Activated CD8-positive, alpha-beta memory T cell treated with anti-CD3 and anti-CD28 coated beads for 36 hours (primary cell): ENCODE data around the gene GRM2. TPM values are rescaled to one million over a fixed set of nuclear protein-coding genes. Genes with fewer than 3 reads are reported as not detected.

Source experiments
- CTCF ChIA-PET: fragments of 350-600 bp; sonication (Branson Sonifier 250); formaldehyde crosslinking; loops from one replicate; lab custom pipeline; 2021; ENCODE audit warnings: antibody characterized with exemption; lab: Charles Lee
- POLR2A ChIA-PET: fragments of 350-600 bp; sonication (Branson Sonifier 250); formaldehyde crosslinking; loops from one replicate; lab custom pipeline; 2021; ENCODE audit warnings: antibody characterized with exemption; lab: Charles Lee
- total RNA-seq, 2 experiments: library from RNA; stranded (reverse); gene quantifications; one replicate each; pipeline ENCODE4 v1.2.3, GENCODE V29; 2021

GRM2 gene
- total RNA-seq, 2 experiments from 2014 or later = 0.11 to 0.23 TPM

DNA sequence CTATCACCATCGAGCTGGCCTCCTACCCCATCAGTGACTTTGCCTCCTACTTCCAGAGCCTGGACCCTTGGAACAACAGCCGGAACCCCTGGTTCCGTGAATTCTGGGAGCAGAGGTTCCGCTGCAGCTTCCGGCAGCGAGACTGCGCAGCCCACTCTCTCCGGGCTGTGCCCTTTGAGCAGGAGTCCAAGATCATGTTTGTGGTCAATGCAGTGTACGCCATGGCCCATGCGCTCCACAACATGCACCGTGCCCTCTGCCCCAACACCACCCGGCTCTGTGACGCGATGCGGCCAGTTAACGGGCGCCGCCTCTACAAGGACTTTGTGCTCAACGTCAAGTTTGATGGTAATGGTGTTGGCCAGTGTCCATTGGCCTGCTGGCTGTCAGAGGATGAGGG is 6.1 kb downstream of the GRM2 start:
- CTCF ChIA-PET = no interaction called here
- POLR2A ChIA-PET = no interaction called here

DNA sequence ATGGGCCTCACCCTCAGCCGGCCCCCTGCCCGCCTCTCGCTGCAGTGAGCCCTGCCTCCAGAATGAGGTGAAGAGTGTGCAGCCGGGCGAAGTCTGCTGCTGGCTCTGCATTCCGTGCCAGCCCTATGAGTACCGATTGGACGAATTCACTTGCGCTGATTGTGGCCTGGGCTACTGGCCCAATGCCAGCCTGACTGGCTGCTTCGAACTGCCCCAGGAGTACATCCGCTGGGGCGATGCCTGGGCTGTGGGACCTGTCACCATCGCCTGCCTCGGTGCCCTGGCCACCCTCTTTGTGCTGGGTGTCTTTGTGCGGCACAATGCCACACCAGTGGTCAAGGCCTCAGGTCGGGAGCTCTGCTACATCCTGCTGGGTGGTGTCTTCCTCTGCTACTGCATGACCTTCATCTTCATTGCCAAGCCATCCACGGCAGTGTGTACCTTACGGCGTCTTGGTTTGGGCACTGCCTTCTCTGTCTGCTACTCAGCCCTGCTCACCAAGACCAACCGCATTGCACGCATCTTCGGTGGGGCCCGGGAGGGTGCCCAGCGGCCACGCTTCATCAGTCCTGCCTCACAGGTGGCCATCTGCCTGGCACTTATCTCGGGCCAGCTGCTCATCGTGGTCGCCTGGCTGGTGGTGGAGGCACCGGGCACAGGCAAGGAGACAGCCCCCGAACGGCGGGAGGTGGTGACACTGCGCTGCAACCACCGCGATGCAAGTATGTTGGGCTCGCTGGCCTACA is 8.5 kb downstream of the GRM2 start:
- ChIA-PET POLR2A (no interaction called here), CTCF (interaction anchor here (0.6 kb wide), 1 partner anchor 147 kb away, joined by 3 read pairs; no protein-coding TSS in a partner anchor)

DNA sequence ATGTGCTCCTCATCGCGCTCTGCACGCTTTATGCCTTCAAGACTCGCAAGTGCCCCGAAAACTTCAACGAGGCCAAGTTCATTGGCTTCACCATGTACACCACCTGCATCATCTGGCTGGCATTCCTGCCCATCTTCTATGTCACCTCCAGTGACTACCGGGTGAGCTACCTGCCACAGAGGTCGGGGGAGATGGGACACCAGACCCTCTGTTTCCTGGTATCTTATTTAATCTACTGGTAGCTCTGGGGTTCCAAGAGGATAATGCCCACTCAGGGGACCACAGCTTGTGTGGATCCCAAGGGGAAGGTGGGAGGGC is 9.1 kb downstream of the GRM2 start:
- CTCF ChIA-PET = interaction anchor here (0.6 to 3.7 kb wide), 3 partner anchors 52 to 148 kb away, joined by 3 to 31 read pairs (median 3); no protein-coding TSS in a partner anchor

DNA sequence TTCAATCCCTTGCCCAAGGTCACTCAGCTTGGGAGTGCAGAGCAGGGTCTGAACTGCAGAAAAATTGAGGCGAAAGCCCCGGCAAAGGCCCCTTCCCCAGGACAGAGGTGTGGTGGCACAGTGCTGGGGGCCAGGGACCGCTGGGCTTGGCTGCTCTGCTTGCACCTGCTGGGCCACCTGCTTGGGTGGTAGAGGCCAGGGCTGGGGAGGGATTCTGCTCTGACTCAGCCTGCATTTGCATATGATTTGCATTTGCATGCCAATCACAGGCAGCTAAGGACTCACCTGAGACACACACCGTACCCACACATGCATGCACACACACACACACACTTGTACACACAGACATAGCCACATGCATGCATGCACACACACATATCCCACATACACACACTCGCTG is 9.9 kb downstream of the GRM2 start:
- ChIA-PET POLR2A (no interaction called here), CTCF (interaction anchor here (3.7 kb wide), 1 partner anchor 82 kb away, joined by 31 read pairs; no protein-coding TSS in a partner anchor)

More for the DNA sequence above, 9.1 kb downstream of the GRM2 start:
- POLR2A ChIA-PET = no interaction called here

DNA sequence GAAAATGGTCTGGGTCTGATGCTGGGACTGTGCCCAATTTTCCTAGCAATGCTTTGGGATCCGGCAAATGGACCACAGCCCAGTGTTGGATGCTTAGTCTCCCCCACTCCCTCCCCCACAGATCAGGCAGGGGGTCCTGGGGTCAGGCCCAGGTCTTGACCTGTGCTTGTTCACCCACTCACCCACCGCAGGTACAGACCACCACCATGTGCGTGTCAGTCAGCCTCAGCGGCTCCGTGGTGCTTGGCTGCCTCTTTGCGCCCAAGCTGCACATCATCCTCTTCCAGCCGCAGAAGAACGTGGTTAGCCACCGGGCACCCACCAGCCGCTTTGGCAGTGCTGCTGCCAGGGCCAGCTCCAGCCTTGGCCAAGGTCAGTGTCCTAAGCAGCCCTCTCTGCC is 10.6 kb downstream of the GRM2 start:
- ChIA-PET CTCF (interaction anchor here (3.7 kb wide), 1 partner anchor 82 kb away, joined by 31 read pairs; no protein-coding TSS in a partner anchor), POLR2A (interaction anchor here (0.5 kb wide), 1 partner anchor 85 kb away, joined by 3 read pairs; no protein-coding TSS in a partner anchor)

DNA sequence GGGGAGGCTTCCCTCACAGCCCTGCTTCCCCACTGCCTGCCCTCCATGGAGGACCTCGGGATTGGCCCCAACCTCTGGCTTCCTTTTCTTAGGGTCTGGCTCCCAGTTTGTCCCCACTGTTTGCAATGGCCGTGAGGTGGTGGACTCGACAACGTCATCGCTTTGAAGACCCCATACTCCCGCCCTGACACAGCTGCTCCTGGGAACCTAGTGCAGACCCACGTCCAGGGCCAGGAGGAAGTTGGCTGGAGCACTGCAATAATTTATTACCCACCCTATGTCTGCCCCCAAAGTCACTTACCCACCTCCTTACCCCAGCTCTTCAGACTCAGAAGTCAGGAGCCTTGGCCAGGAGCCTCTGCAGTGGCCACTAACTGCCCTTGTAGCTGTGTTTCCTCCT is 11.1 kb downstream of the GRM2 start:
- ChIA-PET POLR2A (no interaction called here), CTCF (interaction anchor here (1.7 to 3.7 kb wide), 2 partner anchors 28 to 81 kb away, joined by 4 to 31 read pairs; no protein-coding TSS in a partner anchor)

DNA sequence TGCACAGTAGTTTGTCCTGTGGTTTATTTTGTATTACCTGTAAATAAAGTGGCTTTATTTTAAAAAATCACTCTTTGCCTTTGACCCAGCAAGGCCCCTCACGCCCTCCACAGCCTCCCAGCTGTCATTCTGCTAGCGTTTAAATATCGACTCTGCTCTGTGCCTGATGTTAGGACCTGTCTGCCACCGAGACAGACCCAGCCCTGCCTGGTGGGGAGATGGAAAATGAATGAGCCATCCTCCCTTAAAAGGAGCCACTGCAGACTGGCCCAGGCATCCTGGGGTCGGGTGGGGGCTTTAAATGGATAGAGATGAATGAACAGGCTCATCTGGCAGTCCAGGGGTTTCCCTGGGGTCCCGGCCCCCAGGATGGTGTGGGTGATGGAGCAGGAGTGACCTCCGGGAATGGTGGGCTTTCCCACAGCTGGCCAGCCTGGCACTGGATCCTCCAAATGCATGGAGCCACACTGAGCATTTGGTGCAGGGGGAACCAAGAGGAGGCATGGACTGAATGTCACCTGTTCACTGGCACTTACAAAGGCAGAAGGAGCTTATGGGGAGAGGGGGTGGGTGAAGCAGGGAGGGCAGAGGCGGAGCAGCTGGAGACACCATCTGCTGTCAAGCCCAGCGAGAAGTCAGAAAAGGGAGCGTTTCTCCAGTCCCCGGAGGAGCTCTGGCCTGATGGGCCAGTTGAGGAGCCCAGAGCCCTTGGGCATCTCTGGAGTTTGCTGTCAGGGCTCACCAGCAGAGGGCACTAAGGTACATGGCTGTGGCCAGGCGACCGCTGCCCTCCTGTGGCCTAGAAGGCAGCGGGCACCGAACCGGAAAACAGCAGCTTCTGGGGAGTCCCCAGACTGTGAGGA is 11.9 kb downstream of the GRM2 start:
- CTCF ChIA-PET = interaction anchor here (0.7 to 3.7 kb wide), 15 partner anchors 8 to 255 kb away, joined by 3 to 31 read pairs (median 3); partner anchors contain the start of genes ABHD14B and GRM2
- POLR2A ChIA-PET = no interaction called here

DNA sequence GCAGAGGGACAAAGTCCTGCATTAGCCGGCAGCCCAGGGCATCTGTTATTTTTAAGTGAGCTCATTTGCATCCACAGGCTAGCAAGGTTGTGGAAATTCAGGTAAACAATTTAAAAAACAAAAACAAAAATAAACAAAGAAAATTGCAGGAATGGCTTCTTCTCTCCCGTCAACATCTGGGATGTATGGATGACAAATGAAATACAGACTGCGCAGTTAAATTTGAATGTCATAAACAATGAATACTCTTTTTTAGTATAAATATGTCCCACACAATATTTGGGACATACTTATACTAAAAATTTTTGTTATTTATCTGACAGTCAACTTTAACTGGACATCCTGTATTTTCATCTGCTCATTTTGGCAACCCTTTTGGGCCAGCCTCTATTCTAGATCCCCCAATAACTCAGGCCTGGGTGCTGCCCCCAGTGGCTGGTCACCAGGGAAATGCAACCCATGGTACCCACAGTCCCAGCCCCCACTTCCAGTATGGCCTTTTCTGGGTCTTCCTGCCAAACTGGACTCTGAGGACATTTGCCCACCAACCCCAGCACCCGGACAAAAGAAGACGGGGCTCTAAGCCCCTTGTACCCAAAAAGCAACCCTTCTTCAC is 12.7 kb downstream of the GRM2 start:
- ChIA-PET POLR2A (no interaction called here), CTCF (interaction anchor here (0.7 to 3.7 kb wide), 14 partner anchors 12 to 254 kb away, joined by 3 to 31 read pairs (median 3); partner anchors contain the start of genes ABHD14B and GRM2)

DNA sequence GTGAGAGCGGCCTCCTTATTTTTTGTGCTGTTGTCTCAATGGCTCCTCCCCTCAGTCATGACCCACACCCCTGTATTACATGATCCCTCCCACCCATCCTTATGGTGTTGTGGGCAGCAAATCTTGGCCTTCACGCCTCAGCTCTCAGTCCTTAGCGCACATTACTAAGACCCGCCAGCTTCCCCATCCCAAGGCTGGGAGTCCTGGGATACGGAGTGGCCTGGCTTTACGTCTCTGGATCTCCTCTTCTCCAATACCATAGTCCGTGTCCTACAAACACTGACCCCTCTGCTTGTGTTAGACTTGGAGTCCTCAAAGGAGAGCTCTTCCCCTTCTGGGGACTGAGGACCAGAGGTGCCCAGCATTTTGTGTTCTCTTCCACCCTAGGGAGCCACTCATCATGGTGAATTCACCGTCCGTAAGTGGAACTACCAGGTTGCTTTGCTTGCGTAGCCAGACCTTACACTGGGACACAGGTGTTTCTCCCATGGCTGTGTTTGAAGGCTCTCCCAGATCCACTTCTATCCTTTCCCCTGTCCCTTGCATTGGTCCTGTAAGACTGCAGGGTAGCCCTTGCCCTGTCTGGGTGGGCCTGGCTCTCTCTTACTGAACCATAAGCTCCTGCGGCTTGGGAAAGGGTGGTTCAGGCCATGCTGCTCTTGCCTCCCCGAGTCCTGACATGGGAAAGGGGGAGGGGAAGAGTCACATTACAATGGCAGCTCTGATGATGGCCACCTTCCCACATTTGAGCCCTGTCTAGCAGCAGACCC is 13.6 kb downstream of the GRM2 start:
- POLR2A ChIA-PET = interaction anchor here (0.5 kb wide), 1 partner anchor 220 kb away, joined by 6 read pairs; the partner anchor contains the start of gene DCAF1
- CTCF ChIA-PET = interaction anchor here (1.1 kb wide), 1 partner anchor 13 kb away, joined by 3 read pairs; the partner anchor contains the start of gene GRM2

DNA sequence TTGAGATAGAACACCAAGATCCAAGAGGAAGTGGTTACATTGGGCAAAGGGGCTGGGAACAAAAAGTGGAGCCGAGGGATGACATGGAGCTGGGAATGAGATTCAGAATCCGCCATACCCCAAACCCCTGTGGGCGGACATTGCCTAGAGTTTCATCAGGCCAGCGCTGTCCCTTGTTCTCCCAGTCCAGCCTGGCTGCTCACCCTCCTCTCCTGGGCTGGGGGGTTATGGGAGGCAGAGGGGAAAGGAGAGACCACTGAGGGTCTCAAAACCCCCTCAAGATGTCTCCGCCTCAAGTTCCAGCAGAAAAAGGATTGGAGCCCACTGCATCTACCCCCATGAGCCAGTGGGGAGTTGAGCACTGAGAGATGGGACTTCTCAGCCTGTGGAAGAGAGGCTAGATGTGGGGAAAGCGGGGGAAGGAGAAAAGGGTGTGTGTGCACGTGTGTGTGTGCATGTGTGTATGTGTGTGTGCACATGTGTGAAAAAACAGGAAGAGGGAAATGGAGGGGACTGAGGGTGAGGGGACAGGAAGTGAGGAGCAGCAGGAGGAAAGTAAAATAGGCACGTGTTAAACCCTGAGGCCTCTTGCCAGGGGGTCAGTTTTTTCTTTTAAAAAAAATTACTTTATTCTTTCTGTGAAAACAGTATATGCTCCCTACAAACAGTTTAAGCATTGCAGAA is 14.3 kb downstream of the GRM2 start:
- ChIA-PET POLR2A (no interaction called here), CTCF (no interaction called here)

DNA sequence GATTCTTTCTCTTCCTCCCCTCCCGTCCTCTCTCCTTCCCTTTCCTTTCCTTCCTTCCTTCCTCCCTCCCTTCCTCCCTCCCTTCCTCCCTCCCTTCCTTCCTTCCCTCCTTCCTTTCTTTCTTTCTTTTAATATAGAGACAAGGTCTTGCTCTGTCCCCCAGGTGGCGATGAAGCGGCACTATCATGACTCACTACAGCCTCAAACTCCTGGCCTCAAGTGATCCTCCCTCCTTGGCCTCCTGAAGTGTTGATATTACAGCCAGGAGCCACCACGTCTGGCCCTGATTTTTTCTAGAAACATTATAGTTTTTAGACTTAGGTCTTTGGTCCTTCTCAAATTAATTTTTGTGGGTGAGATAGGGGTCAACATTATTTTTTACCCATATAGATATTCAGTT is 15.5 kb downstream of the GRM2 start:
- POLR2A ChIA-PET = no interaction called here
- CTCF ChIA-PET = no interaction called here

DNA sequence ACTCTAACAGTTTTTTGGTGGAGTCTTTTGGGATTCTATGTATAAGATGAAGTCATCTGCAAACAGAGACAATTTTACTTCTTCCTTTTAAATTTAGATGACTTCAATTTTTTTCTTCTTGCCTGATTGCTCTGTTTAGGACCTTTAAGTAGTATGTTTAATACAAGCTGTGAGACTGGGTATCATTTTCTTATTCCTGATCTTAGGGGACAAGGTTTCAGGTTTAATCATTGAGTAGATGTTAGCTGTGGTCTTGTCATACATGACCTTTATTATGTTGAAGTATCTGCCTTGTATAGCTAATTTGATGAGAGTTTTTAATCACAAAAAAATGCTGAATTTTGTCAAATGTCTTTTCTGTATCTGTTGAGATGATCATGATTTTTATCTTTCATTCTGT is 20.6 kb downstream of the GRM2 start:
- CTCF ChIA-PET = no interaction called here
- POLR2A ChIA-PET = no interaction called here

DNA sequence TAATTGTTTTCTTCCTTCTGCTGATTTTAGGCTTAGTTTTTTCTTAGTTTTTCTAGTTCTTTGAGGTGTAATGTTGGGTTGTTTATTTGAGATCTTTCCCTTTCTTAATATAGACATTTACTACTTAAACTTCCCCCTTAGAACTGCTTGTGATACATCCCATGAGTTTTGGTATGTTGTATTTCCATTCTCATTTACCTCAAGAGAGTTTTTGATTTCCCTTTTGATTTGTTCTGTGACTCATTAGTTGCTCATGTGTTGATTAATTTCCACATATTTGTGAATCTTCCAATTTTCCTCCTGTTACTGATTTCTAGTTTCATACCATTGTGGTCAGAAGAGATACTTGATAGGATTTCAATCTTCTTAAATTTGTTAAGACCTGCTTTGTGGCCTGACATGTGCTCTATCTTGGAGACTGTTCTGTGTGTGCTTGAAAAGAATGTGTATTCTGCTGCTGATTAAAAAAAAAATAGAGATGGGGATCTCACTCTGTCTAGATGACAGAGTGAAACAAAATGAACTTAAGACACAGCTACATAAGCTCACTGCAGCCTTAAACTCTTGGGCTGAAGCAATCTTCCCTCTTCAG is 22.3 kb downstream of the GRM2 start:
- ChIA-PET POLR2A (no interaction called here), CTCF (no interaction called here)

DNA sequence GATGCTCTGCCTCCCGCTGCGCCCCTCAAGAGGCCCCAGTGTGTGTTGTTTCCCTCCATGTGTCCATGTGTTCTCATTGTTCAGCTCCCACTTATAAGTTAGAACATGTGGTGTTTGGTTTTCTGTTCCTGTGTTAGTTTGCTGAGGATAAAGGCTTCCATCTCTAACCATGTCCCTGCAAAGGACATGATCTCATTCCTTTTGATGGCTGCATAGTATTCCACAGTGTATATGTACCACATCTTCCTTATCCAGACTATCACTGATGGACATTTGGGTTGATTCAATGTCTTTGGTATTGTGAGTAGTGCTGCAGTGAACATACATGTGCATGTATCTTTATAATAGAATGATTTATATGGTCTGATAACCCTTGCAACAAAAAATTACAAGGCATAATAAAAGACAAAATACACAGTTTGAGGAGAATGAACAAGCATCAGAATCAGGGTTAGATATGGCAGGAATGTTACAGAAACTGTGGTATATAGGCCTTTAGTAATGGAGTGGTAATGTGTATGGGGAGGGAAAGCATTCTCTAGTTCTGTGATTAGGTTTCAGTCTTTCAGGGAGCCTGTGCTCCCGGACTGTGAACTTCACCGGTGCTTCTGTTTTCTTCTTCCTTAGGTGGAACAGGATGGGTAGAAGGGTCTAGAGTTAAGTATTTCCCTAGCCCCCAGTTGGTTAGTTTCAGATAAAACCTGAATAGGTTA is 27.1 kb downstream of the GRM2 start:
- ChIA-PET POLR2A (no interaction called here), CTCF (no interaction called here)

DNA sequence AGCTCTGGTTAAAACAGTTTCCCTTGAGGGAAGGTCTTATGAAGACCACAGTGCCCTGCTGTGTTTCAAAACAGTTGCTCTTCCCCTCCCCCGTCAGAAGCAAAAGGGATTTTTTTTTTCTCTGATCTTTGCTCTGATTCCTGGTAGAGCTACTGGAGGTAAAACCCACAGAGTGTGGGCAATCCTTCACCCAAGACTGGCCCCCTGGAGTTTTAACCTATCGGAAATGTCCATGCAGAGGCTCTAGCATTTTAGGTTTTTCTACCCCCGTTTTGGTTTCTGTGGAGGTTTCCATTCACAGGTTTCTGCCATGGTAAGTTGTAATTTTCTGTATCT is 27.7 kb downstream of the GRM2 start:
- CTCF ChIA-PET = interaction anchor here (0.7 kb wide), 1 partner anchor 16 kb away, joined by 3 read pairs; no protein-coding TSS in a partner anchor
- POLR2A ChIA-PET = no interaction called here

DNA sequence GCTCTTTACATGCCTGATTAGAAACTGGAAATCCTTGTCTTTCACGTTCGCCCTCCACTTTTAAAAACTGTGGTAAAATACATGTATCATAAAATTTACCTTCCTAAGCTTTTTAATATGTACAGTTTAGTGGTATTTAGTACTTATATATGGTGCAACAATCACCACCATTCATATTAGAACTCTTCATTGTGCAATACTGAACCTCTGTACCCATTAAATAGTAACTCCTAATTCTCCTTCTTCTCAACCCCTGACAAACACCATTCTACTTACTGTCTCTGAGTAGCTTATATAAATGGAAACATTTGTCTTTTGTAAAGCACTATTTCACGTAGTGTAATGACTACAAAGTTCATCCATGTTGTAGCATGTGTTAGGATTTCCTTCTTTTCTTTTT is 28.2 kb downstream of the GRM2 start:
- POLR2A ChIA-PET = no interaction called here
- CTCF ChIA-PET = interaction anchor here (0.7 kb wide), 1 partner anchor 15 kb away, joined by 3 read pairs; no protein-coding TSS in a partner anchor

DNA sequence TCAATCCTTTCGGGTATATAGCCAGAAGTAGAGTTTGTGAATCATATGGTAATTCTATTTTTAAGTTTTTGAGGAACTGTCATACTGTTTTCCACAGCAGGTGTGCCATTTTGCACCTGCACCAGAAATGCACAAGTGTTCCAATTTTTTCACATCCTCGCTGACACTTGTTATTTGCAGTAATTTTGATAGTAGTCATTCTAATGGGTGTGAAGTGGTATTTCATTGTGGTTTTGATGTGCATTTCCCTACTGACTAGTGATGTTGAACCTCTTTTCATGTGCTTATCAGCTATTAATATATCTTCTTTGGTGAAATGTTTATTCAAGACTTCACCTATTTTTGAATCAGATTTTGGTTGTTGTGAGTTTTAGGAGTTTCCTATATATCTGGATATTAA is 29.1 kb downstream of the GRM2 start:
- POLR2A ChIA-PET = no interaction called here
- CTCF ChIA-PET = no interaction called here
